Sigmoid colon (tissue), 7 donors: ENCODE results near the gene SLC18B1. TPM values are rescaled to one million over a fixed set of nuclear protein-coding genes. Genes with fewer than 3 reads are reported as not detected.
"Not testable (repeated sequence)": the region's sequence is repeated elsewhere in the genome, so short reads cannot be mapped to it uniquely, and the experiment has no call there.

Source experiments
- DNase-seq: peaks from one replicate; pipeline ENCODE4 v3.0.0-alpha.2; 2019
- H3K27ac ChIP-seq, 4 donors: fragments of 200-600 bp; sonication (generic); one replicate each; pipeline ENCODE4 v1.5.1; 2016 to 2019; ENCODE audit warnings: mild to moderate bottlenecking in 1 of 4
- H3K27me3 ChIP-seq, 3 donors: fragments of 200-600 bp; sonication (generic); one replicate each; pipeline ENCODE4 v1.5.1; 2019; ENCODE audit warnings: mild to moderate bottlenecking in 1 of 3
- H3K36me3 ChIP-seq, 4 donors: fragments of 200-600 bp; sonication (generic); one replicate each; pipeline ENCODE4 v1.5.1; 2016 to 2019
- H3K4me1 ChIP-seq, 4 donors: fragments of 200-600 bp; sonication (generic); one replicate each; pipeline ENCODE4 v1.5.1; 2017 to 2019
- H3K4me3 ChIP-seq, 4 donors: fragments of 200-600 bp; sonication (generic); one replicate each; pipeline ENCODE4 v1.5.1; 2017 to 2019; ENCODE audit warnings: mild to moderate bottlenecking in 2 of 4, moderate library complexity in 1 of 4
- H3K9me3 ChIP-seq, 4 donors: fragments of 200-600 bp in 3 of 4; sonication (generic) in 3 of 4; one replicate each; pipeline versions ENCODE4 v1.5.1 to v1.6.1; 2013 to 2019
- CTCF ChIP-seq, 4 experiments: fragments of 450-650 bp in 3 of 4; fragments of 200-600 bp in 1 of 4; IDR thresholded peaks; one replicate each; pipeline ENCODE4 v1.5.1; 2016 to 2019; ENCODE audit warnings: antibody characterized with exemption in 4 of 4, mild to moderate bottlenecking in 3 of 4, moderate library complexity in 2 of 4
- EP300 ChIP-seq, 4 donors: sonication (generic); formaldehyde crosslinking; IDR thresholded peaks; one replicate each; pipeline ENCODE4 v1.6.1; 2017; ENCODE audit warnings: antibody characterized with exemption in 4 of 4
- POLR2A ChIP-seq, 2 donors: fragments of 450-650 bp; IDR thresholded peaks; one replicate each; pipeline ENCODE4 v1.6.1; 2016; ENCODE audit warnings: antibody characterized with exemption in 2 of 2, mild to moderate bottlenecking in 2 of 2, moderate library complexity in 2 of 2
- POLR2AphosphoS5 ChIP-seq, 4 donors: sonication (generic); formaldehyde crosslinking; IDR thresholded peaks; one replicate each; pipeline ENCODE4 v1.6.1; 2017; ENCODE audit warnings: antibody characterized with exemption in 4 of 4
- WGBS, 2 donors: extraction: QIAGEN DNeasy Blood & Tissue Kit; methylation state at CpG; one replicate each; pipeline ENCODE4 v1.1.7; 2013; 5-methylcytosine and 5-hydroxymethylcytosine counted together
- intact Hi-C: fragments of 100-400 bp; cut with DNase I; formaldehyde crosslinking; loops from one replicate; pipeline ENCODE4 v1.15.1; 2023
- polyA plus RNA-seq, 3 donors: library from polyadenylated mRNA; stranded (reverse); fragments of 200-250 nt; gene quantifications; one replicate each; pipeline ENCODE4 v1.2.3, GENCODE V29; 2013
- total RNA-seq, 4 donors: library from RNA; depleted of rRNA; stranded (reverse); fragments of >200 nt; gene quantifications; one replicate each; pipeline ENCODE4 v1.1.0, GENCODE V29; 2016
- donor health status: healthy with polysubstance abuse.
- donor health status: Bipolar disorder and iron deficiency.
- donor health status: healthy.

The SLC18B1 gene
- total and polyA plus RNA-seq, 7 donors: 3.0 to 9.1 (median 7.8) TPM

- no peak for DNase-seq
- Histone ChIP-seq H3K9me3 (no peaks in the 10 kb centered on the region), H3K4me1 (no peaks in the 10 kb centered on the region), H3K27me3 (no peaks in the 10 kb centered on the region), H3K27ac (no peak overlapping the region), H3K36me3 (peaks cover 0 to 34% (median 3%) of the 10 kb centered on the region in 4 donors), H3K4me3 (no peak overlapping the region)
- no peak for TF ChIP-seq EP300 (IDR thresholded peaks at IDR 0.05)
- TF ChIP-seq POLR2A (IDR thresholded peaks at IDR 0.05): no peak
- no peak for TF ChIP-seq POLR2AphosphoS5 (IDR thresholded peaks at IDR 0.05)
- no peak for TF ChIP-seq CTCF (IDR thresholded peaks at IDR 0.05)
- 46 to 76% methylated on average over 7 of the region's 7 CpGs for WGBS, 2 donors
- intact Hi-C loops: no loop called here
These were observed 12.5 kb downstream of the SLC18B1 start for GRCh38 chr6:132785936-132786335.

- intact Hi-C loops: no loop called here
- no peak for TF ChIP-seq POLR2AphosphoS5 (IDR thresholded peaks at IDR 0.05)
- TF ChIP-seq POLR2A (IDR thresholded peaks at IDR 0.05): no peak
- no peak for TF ChIP-seq CTCF (IDR thresholded peaks at IDR 0.05)
- no peak for TF ChIP-seq EP300 (IDR thresholded peaks at IDR 0.05)
- no peak for DNase-seq
- Histone ChIP-seq H3K36me3 (peaks cover 0 to 57% (median 5%) of the 10 kb centered on the region in 4 donors), H3K27me3 (no peaks in the 10 kb centered on the region), H3K9me3 (no peaks in the 10 kb centered on the region), H3K4me3 (no peak overlapping the region), H3K27ac (no peak overlapping the region), H3K4me1 (no peaks in the 10 kb centered on the region)
- 96 to 99% methylated on average over 2 of the region's 2 CpGs for WGBS, 2 donors
These were observed 17.6 kb downstream of the SLC18B1 start for GRCh38 chr6:132780770-132781371.

- H3K27ac ChIP-seq, intact Hi-C loops, H3K4me1 ChIP-seq, H3K27me3 ChIP-seq, DNase-seq, H3K4me3 ChIP-seq, H3K9me3 ChIP-seq: not testable (repeated sequence)
- H3K36me3 ChIP-seq: peaks cover 0 to 68% (median 4%) of the 10 kb centered on the region in 4 donors
- 66 to 78% methylated on average over 8 of the region's 8 CpGs for WGBS, 2 donors
These were observed 20.6 kb downstream of the SLC18B1 start for GRCh38 chr6:132777881-132778280.

- Histone ChIP-seq H3K4me3 (no peak overlapping the region), H3K36me3 (peaks cover 0 to 37% (median 8%) of the 10 kb centered on the region in 4 donors), H3K27me3 (no peaks in the 10 kb centered on the region), H3K4me1 (peaks cover 0 to 10% (median 3%) of the 10 kb centered on the region in 4 donors), H3K27ac (no peak overlapping the region), H3K9me3 (no peaks in the 10 kb centered on the region)
- 23 to 29% methylated on average over 6 of the region's 6 CpGs for WGBS, 2 donors
- TF ChIP-seq CTCF (IDR thresholded peaks at IDR 0.05) (peak in 2 of 4 experiments; percentile 17 to 56), POLR2AphosphoS5 (IDR thresholded peaks at IDR 0.05) (no peak), POLR2A (IDR thresholded peaks at IDR 0.05) (no peak), EP300 (IDR thresholded peaks at IDR 0.05) (no peak)
- DNase-seq: no peak
- intact Hi-C loops: no loop called here
These were observed 30.4 kb downstream of the SLC18B1 start for GRCh38 chr6:132768051-132768517.

GRCh38 chr6:132765560-132765959, 32.9 kb downstream of the SLC18B1 start:
- peaks cover 0 to 12% (median 7%) of the 10 kb centered on the region in 4 donors for H3K36me3 ChIP-seq
- peaks cover 0 to 10% (median 3%) of the 10 kb centered on the region in 4 donors for H3K4me1 ChIP-seq
- DNase-seq: no peak
- H3K4me3 ChIP-seq: no peak overlapping the region
- H3K9me3 ChIP-seq: no peaks in the 10 kb centered on the region
- TF ChIP-seq POLR2A (IDR thresholded peaks at IDR 0.05) (no peak), POLR2AphosphoS5 (IDR thresholded peaks at IDR 0.05) (no peak), EP300 (IDR thresholded peaks at IDR 0.05) (no peak), CTCF (IDR thresholded peaks at IDR 0.05) (no peak)
- H3K27ac ChIP-seq: no peak overlapping the region
- intact Hi-C loops: no loop called here
- WGBS, 2 donors: 85% methylated on average over 1 of the region's 1 CpG
- H3K27me3 ChIP-seq: no peaks in the 10 kb centered on the region
